ENCODE data around the gene HOXA9.
A peak's percentile ranks its signal among the peaks of the same experiment; 100 is the strongest.

HOXA9 gene

GRCh38 chr7:27155816-27156507 lies 9.4 kb downstream of the HOXA9 start:
- peak; percentile 29 for DNase-seq (ENCODE audit: low read depth)
- TF ChIP-seq CTCF (conservative IDR thresholded peaks at IDR 0.05; ENCODE audit: control insufficient read depth, insufficient read depth, low read depth, low read length), result no peak
- H3K4me3 ChIP-seq (ENCODE audit: control insufficient read depth, low read depth, low read length), result peak overlapping the region; percentile 69

GRCh38 chr7:27154901-27155815 lies 10.2 kb downstream of the HOXA9 start:
- TF ChIP-seq CTCF (conservative IDR thresholded peaks at IDR 0.05; ENCODE audit: control insufficient read depth, insufficient read depth, low read depth, low read length), result no peak
- peak overlapping the region; percentile 69 for H3K4me3 ChIP-seq (ENCODE audit: control insufficient read depth, low read depth, low read length)
- peak; percentile 59 for DNase-seq (ENCODE audit: low read depth)

- DNase-seq (ENCODE audit: low read depth), result no peak
- no peak overlapping the region for H3K4me3 ChIP-seq (ENCODE audit: control insufficient read depth, low read depth, low read length)
- no peak for TF ChIP-seq CTCF (conservative IDR thresholded peaks at IDR 0.05; ENCODE audit: control insufficient read depth, insufficient read depth, low read depth, low read length)
Observed at GRCh38 chr7:27154369-27154768, 11.0 kb downstream of the HOXA9 start.

- TF ChIP-seq CTCF (conservative IDR thresholded peaks at IDR 0.05; ENCODE audit: control insufficient read depth, insufficient read depth, low read depth, low read length), result no peak
- peak; percentile 43 for DNase-seq (ENCODE audit: low read depth)
- H3K4me3 ChIP-seq (ENCODE audit: control insufficient read depth, low read depth, low read length), result no peak overlapping the region
Observed at GRCh38 chr7:27153526-27153925, 11.8 kb downstream of the HOXA9 start.

- peak overlapping the region; percentile 72 for H3K4me3 ChIP-seq (ENCODE audit: control insufficient read depth, low read depth, low read length)
- DNase-seq (ENCODE audit: low read depth), result no peak
- no peak for TF ChIP-seq CTCF (conservative IDR thresholded peaks at IDR 0.05; ENCODE audit: control insufficient read depth, insufficient read depth, low read depth, low read length)
Observed at GRCh38 chr7:27152816-27153442, 12.4 kb downstream of the HOXA9 start.

- peak within 1 kb of the TSS; percentile 72 for H3K4me3 ChIP-seq (ENCODE audit: control insufficient read depth, low read depth, low read length)
- peak; percentile 85 for DNase-seq (ENCODE audit: low read depth)
Observed at GRCh38 chr7:27151931-27152815, 13.2 kb downstream of the HOXA9 start, which contains the start of gene HOXA3. Gene HOXA3, minus strand, starts transcription at chr7:27152583. Its CDS starts 41,943 bp downstream, at chr7:27110640.

More at GRCh38 chr7:27151931-27152815, 13.2 kb downstream of the HOXA9 start, which contains the start of gene HOXA3:
- TF ChIP-seq CTCF (conservative IDR thresholded peaks at IDR 0.05; ENCODE audit: control insufficient read depth, insufficient read depth, low read depth, low read length), result no peak

Data from fibroblast of mammary gland (primary cell).